ENCODE results near the gene NR2F1-AS1. TPM values are rescaled to one million over a fixed set of nuclear protein-coding genes. Genes with fewer than 3 reads are reported as not detected.

NR2F1-AS1 gene
- polyA plus RNA-seq, 1 donor (not counting 4 experiments of a cell fraction or from before 2014, with no cell fraction given): 0.25 TPM

DNA sequence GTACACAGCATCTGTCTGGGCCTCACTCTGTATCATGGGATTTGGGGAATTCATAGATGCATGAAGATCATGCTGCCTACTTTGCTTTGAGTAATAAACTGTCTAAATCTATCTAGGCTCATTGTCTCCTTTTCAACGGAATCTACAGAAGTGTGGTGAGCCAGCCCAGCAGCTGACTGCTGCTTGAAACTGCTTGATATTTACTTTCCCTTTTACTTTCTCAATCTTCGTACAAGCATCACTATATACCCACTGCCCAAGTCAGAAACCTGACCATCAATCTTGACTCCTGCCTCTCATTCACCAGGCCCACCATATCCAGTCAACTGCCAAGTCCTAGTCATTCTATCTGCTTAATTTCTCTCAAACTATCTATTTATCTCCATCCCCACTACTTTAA lies 142.9 kb downstream of the NR2F1-AS1 start:
- Histone ChIP-seq H3K36me3 (ENCODE audit: control insufficient read depth in 2 of 2, extremely low read depth in 1 of 2, insufficient read depth in 2 of 2, low read length in 2 of 2) (no peaks in the 10 kb centered on the region), H3K9ac (ENCODE audit: control insufficient read depth, extremely low read depth, insufficient read depth, low read length) (no peak overlapping the region), H3K27ac (ENCODE audit: control insufficient read depth, insufficient read depth, low read length) (no peak overlapping the region), H3K4me2 (ENCODE audit: control insufficient read depth, extremely low read depth, insufficient read depth, low read depth, low read length) (no peak overlapping the region), H4K20me1 (ENCODE audit: control insufficient read depth, extremely low read depth, insufficient read depth, low read length) (no peaks in the 10 kb centered on the region), H3K27me3 (ENCODE audit: control insufficient read depth, extremely low read depth, insufficient read depth, low read length) (no peaks in the 10 kb centered on the region), H3K4me3 (ENCODE audit: control insufficient read depth in 2 of 3, extremely low read depth in 1 of 3, insufficient read depth in 2 of 3, low read depth in 1 of 3, low read length in 3 of 3) (no peak overlapping the region), H2AFZ (ENCODE audit: control insufficient read depth, low read length) (no peak overlapping the region), H3K9me3 (ENCODE audit: control insufficient read depth, low read depth, low read length) (no peaks in the 10 kb centered on the region), H3K9me1 (ENCODE audit: control insufficient read depth, extremely low read depth, insufficient read depth, low read length) (no peaks in the 10 kb centered on the region), H3K79me2 (ENCODE audit: control insufficient read depth, insufficient read depth, low read length) (no peaks in the 10 kb centered on the region), H3K4me1 (ENCODE audit: control insufficient read depth, extremely low read depth, insufficient read depth, low read length) (no peaks in the 10 kb centered on the region)
- no peak for TF ChIP-seq EZH2 (IDR thresholded peaks at IDR 0.05; ENCODE audit: low read length)
- TF ChIP-seq, protein P1, sequence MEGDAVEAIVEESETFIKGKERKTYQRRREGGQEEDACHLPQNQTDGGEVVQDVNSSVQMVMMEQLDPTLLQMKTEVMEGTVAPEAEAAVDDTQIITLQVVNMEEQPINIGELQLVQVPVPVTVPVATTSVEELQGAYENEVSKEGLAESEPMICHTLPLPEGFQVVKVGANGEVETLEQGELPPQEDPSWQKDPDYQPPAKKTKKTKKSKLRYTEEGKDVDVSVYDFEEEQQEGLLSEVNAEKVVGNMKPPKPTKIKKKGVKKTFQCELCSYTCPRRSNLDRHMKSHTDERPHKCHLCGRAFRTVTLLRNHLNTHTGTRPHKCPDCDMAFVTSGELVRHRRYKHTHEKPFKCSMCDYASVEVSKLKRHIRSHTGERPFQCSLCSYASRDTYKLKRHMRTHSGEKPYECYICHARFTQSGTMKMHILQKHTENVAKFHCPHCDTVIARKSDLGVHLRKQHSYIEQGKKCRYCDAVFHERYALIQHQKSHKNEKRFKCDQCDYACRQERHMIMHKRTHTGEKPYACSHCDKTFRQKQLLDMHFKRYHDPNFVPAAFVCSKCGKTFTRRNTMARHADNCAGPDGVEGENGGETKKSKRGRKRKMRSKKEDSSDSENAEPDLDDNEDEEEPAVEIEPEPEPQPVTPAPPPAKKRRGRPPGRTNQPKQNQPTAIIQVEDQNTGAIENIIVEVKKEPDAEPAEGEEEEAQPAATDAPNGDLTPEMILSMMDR (optimal IDR thresholded peaks at IDR 0.05 in 1 of 3, IDR thresholded peaks at IDR 0.05 in 1 of 3, conservative IDR thresholded peaks at IDR 0.05 in 1 of 3; ENCODE audit: extremely low read depth in 1 of 3, insufficient read depth in 2 of 3, low read length in 3 of 3): no peak
- FAIRE-seq: no peak
- DNase-seq (ENCODE audit: low read depth, low spot score): no peak
- dilution Hi-C loops (cut with MboI; ENCODE audit: extremely low pct_ligation_motif_present, low sequenced_read_pairs): no loop called here

DNA sequence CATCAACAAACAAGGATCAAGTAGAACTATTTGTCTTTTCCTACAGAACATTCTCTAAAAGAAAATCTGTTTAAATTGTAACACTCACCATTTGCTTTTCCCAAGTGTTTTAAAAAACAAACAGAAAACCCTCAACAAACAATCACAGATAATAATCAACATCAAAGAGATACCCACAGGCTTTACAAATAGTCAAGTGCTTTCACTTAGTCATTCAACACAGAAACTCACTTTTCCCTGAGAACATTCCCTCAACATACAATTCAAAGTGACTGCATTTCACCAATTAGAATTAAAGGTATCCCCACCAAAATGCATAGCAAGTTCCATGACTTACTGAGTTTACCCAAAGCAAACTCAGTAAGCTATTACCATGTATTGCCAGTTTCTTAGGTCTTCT lies 144.9 kb downstream of the NR2F1-AS1 start:
- Histone ChIP-seq H3K9ac (ENCODE audit: control insufficient read depth, extremely low read depth, insufficient read depth, low read length) (no peak overlapping the region), H3K9me3 (ENCODE audit: control insufficient read depth, low read depth, low read length) (no peaks in the 10 kb centered on the region), H3K9me1 (ENCODE audit: control insufficient read depth, extremely low read depth, insufficient read depth, low read length) (no peaks in the 10 kb centered on the region), H3K36me3 (ENCODE audit: control insufficient read depth in 2 of 2, extremely low read depth in 1 of 2, insufficient read depth in 2 of 2, low read length in 2 of 2) (no peaks in the 10 kb centered on the region), H3K27ac (ENCODE audit: control insufficient read depth, insufficient read depth, low read length) (no peak overlapping the region), H2AFZ (ENCODE audit: control insufficient read depth, low read length) (no peak overlapping the region), H3K27me3 (ENCODE audit: control insufficient read depth, extremely low read depth, insufficient read depth, low read length) (no peaks in the 10 kb centered on the region), H3K4me1 (ENCODE audit: control insufficient read depth, extremely low read depth, insufficient read depth, low read length) (no peaks in the 10 kb centered on the region), H3K79me2 (ENCODE audit: control insufficient read depth, insufficient read depth, low read length) (no peaks in the 10 kb centered on the region), H4K20me1 (ENCODE audit: control insufficient read depth, extremely low read depth, insufficient read depth, low read length) (no peaks in the 10 kb centered on the region), H3K4me2 (ENCODE audit: control insufficient read depth, extremely low read depth, insufficient read depth, low read depth, low read length) (no peak overlapping the region), H3K4me3 (ENCODE audit: control insufficient read depth in 2 of 3, extremely low read depth in 1 of 3, insufficient read depth in 2 of 3, low read depth in 1 of 3, low read length in 3 of 3) (no peak overlapping the region)
- TF ChIP-seq, protein P1 (optimal IDR thresholded peaks at IDR 0.05 in 1 of 3, IDR thresholded peaks at IDR 0.05 in 1 of 3, conservative IDR thresholded peaks at IDR 0.05 in 1 of 3; ENCODE audit: extremely low read depth in 1 of 3, insufficient read depth in 2 of 3, low read length in 3 of 3): no peak
- no peak for TF ChIP-seq EZH2 (IDR thresholded peaks at IDR 0.05; ENCODE audit: low read length)
- no peak for DNase-seq (ENCODE audit: low read depth, low spot score)
- no peak for FAIRE-seq
- dilution Hi-C loops (cut with MboI; ENCODE audit: extremely low pct_ligation_motif_present, low sequenced_read_pairs): no loop called here

All from keratinocyte (primary cell).